Left lung (tissue), 8 donors: Measurements from ENCODE around the gene SDCBP2. TPM values are rescaled to one million over a fixed set of nuclear protein-coding genes. Genes with fewer than 3 reads are reported as not detected.

ENCODE experiments used
- polyA plus RNA-seq, 6 donors: library from polyadenylated mRNA; unstranded; fragments of 120-200 nt; gene quantifications; one replicate each; pipeline ENCODE4 v1.2.1, GENCODE V29; 2013; ENCODE audit not compliant: insufficient read length in 6 of 6
- total RNA-seq, 2 donors: library from RNA; stranded (reverse); fragmentation: NEBNext Ultra II Directional; extraction: Animal tissue kit (Norgen Biotek cat#: 25700); gene quantifications; one replicate each; pipeline ENCODE4 v1.2.1, GENCODE V29; 2021
- donor health status: DM: no; HTN: yes; CAD: no.
- donor health status: DM: no; HTN: no; CAD: no.

SDCBP2 gene
- total and polyA plus RNA-seq, 8 donors: 1.8 to 21.5 (median 3.1) TPM

Other genes starting within 250 kb of the SDCBP2 start
- 100 to 1,000 TPM; 121 to 149 TPM for gene PSMF1, start 210.5 kb downstream of the SDCBP2 start, total RNA-seq
- 100 to 1,000 TPM; 123 to 142 (median 130) TPM for gene PSMF1, start 210.5 kb downstream of the SDCBP2 start, polyA plus RNA-seq
- gene TMEM74B, start 144.2 kb downstream of the SDCBP2 start, total RNA-seq: 1 to 10 TPM; 4.0 to 5.0 TPM
- gene TMEM74B, start 144.2 kb downstream of the SDCBP2 start, polyA plus RNA-seq: 10 to 100 TPM; 10.4 to 16.3 (median 13.7) TPM
- under 1 TPM in 1 of 2 donors, not detected in 1; 0.76 TPM for gene C20orf202, start 125.7 kb downstream of the SDCBP2 start, total RNA-seq
- 1 to 10 TPM; 1.1 to 1.7 (median 1.3) TPM for gene C20orf202, start 125.7 kb downstream of the SDCBP2 start, polyA plus RNA-seq
- gene RAD21L1, start 103.1 kb downstream of the SDCBP2 start, total RNA-seq: not detected
- gene RAD21L1, start 103.1 kb downstream of the SDCBP2 start, polyA plus RNA-seq: not detected
- gene SNPH, start 62.8 kb downstream of the SDCBP2 start, total RNA-seq: 1 to 10 TPM; 4.8 to 5.9 TPM
- 1 to 10 TPM; 1.8 to 3.4 (median 2.2) TPM for gene SNPH, start 62.8 kb downstream of the SDCBP2 start, polyA plus RNA-seq
- 100 to 1,000 TPM; 278 to 385 TPM for gene FKBP1A, start 63.9 kb upstream of the SDCBP2 start, total RNA-seq
- 100 to 1,000 TPM; 400 to 507 (median 446) TPM for gene FKBP1A, start 63.9 kb upstream of the SDCBP2 start, polyA plus RNA-seq
- gene NSFL1C, start 137.7 kb upstream of the SDCBP2 start, total RNA-seq: 10 to 100 TPM; 60.5 to 96.9 TPM
- gene NSFL1C, start 137.7 kb upstream of the SDCBP2 start, polyA plus RNA-seq: 10 to 100 TPM; 87.6 to 94.8 (median 92.9) TPM
- 10 to 100 TPM in 1 of 2 donors, 1 to 10 TPM in 1; 9.2 to 29.9 TPM for gene SIRPB2, start 162.3 kb upstream of the SDCBP2 start, total RNA-seq
- gene SIRPB2, start 162.3 kb upstream of the SDCBP2 start, polyA plus RNA-seq: 1 to 10 TPM; 1.3 to 2.8 (median 1.9) TPM
- 1 to 10 TPM in 1 of 2 donors, under 1 TPM in 1; 0.79 to 1.6 TPM for gene SIRPD, start 228.6 kb upstream of the SDCBP2 start, total RNA-seq
- under 1 TPM in 1 of 6 donors, not detected in 5; 0.08 TPM for gene SIRPD, start 228.6 kb upstream of the SDCBP2 start, polyA plus RNA-seq